GM19043 (cell line): ENCODE measurements around the gene PPFIA1.

Experiments
- ATAC-seq: cut with Tn5 transposase; IDR thresholded peaks from one replicate; pipeline ENCODE4 v1.9.1; 2021; ENCODE audit warnings: low read depth; ENCODE audit not compliant: unreplicated experiment

Gene PPFIA1

DNA sequence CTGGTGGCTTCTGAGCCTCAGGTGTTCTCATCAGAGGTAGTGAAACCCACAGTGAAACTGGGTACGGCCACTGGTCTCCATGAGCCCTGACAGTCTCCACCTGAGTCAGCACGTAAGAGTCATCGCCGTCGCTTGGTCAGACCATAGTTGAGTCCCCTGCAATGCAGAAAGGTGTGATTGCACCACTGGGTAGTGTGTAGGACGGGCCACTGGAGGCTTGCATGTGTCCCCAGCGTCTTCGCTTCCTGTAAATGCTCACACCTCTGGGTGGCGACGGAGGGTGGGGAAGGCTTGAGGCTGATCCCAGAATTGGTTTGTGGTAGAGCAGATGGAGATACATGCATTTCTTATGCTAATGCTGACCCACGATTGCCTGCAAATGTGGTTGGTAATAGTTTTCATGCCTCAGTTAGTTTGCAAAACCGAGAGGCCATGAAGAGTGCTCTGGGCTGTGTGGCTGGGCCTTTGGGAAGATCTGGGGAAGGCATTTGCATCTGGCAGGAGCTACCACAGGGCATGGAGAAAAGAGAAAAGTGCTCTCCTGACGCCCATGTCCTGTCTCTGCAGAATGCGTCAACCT is 154.4 kb downstream of the PPFIA1 start:
- no peak for ATAC-seq

DNA sequence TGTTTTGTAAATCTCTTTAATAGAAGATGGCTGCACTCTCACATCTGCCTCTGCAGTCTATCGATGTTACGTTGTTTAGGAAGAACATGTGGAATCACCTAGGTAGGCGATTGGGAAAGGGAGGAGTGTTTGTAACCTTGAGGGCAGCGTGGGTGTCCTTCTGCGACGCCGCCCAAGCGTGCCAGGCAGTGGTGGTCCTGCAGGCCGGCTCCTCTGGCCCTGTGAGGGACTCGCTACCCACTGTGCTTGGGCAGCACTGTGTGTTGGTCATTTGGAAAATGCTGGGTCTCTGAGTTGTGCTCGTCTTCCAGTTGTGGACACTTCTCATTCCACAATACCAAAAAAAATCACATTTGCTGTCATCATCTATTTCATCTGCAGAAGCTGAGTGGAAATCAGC is 156.9 kb downstream of the PPFIA1 start:
- ATAC-seq: no peak

GRCh38 chr11:70428701-70429427 is 158.4 kb downstream of the PPFIA1 start:
- ATAC-seq: no peak

GRCh38 chr11:70429428-70429705 is 158.9 kb downstream of the PPFIA1 start:
- ATAC-seq: no peak

GRCh38 chr11:70429724-70430521 is 159.4 kb downstream of the PPFIA1 start:
- ATAC-seq: no peak

DNA sequence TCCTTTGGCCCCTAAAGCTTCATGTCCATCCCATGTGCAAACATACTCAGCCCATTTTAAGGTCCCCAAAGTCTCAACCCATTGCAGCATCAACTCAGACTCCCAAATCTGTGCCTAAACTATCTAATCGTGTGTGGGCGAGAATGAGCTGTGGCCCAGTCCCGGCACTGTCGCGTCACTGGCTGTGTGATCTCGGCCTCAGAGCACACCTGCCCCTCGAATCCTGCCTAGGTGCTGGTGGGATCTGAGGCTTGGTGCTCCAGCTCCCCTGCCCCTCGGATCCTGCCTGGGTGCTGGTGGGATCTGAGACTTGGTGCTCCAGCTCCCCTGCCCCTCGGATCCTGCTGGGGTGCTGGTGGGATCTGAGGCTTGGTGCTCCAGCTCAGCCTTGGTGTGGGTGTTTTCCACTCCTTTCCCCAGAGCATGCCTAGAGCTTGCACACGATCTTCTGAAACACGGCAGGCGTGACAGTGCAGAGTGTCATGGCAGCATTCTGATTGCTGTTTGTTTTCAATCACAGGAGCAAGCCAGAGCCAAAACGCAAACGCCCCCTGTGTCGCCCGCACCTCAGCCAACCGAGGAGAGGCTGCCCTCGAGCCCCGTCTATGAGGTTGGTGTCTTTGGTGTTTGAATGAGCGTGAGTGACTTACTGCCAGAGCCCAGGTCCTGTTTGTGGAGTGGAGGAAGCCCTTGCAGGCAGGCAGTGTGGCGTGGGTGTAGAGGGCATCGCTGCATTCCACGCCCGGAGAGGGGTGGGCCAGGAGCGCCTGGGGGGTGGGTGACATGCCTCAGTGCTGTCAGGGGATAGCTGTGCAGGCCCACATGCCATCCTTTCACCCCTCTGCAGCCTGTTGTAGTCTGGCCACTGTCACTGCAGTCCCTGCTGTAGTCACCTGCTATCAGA is 160.4 kb downstream of the PPFIA1 start:
- no peak for ATAC-seq

DNA sequence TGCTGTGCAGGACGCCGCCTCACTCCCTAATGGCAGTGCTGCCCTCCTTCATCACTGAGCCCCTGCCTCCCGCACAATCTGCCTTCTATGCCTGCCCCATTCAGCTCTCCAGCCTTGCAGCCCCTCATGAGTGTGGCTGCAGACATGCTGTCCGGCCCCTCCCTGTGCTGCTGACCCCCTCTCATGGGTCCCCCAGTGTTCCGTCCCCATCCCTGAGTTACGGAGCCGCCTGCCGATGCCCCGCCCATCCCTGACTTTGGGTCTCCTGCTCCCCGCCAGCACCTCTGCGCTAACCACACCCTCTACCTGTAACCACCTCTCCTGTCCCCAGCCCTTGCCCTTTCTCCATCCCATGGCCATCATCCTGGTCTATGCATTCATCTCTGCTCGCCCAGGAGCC is 161.1 kb downstream of the PPFIA1 start:
- ATAC-seq: no peak

DNA sequence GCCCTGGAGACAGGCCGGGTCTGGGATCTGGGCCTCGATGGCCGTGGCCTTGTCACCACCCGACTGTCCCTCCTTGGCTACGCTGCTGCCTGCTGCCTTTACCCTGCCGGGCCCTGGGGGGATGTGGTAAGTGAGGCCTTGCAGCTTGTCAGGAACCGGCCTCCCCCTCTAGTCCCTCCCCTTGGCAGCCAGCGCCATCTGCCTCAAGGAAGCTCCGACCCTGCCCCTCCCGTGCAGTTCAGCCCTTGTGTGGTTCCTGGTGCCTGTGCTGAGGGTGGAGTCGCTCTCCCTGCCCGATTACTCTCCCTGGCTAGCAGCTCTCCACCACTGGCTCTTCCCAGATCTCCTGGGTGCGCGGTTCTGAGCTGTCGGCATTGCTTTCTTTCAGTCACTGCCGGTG is 161.6 kb downstream of the PPFIA1 start:
- ATAC-seq: no peak

- no peak for ATAC-seq
These were observed 162.1 kb downstream of the PPFIA1 start for GRCh38 chr11:70432580-70432979.

DNA sequence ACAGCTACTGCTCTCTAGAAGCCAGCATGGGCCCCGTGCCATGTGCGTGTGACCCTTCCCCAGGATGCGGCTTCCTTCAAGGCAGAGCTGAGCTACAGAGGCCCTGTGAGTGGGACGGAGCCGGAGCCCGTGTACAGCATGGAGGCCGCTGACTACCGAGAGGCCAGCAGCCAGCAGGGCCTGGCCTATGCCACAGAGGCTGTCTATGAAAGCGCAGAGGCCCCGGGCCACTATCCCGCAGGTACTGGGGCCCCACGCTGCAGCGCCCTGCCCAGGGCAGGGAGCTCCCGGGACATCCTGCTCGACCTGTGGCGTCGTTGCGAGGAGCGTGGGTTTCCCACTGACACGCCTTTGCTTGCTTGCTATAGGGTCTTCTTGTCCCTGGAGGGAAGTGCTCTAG is 162.5 kb downstream of the PPFIA1 start:
- ATAC-seq: no peak

DNA sequence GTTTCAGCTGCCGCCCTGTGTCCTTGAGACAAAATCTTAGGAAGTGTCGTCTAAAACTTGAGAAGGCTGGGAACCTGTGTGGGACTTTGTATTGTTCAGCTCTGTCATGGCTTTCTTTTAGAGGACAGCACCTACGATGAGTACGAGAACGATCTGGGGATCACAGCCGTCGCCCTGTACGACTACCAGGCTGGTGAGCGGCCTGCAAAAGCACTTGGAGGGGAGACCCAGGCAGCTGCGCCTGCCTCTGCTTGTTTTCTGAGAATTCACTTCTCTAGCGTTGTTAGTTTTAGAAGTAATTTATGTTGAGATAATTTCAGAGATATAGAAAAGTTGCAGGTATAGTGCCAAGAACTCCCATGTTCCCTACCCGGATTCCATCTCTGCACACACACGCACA is 163.0 kb downstream of the PPFIA1 start:
- no peak for ATAC-seq
